Right atrium auricular region (tissue), 2 donors: Measurements from ENCODE around the gene CDC42BPG. TPM values are rescaled to one million over a fixed set of nuclear protein-coding genes. Genes with fewer than 3 reads are reported as not detected.

Experiments used
- DNase-seq: peaks from one replicate; pipeline ENCODE4 v3.0.0-alpha.2; 2019; ENCODE audit warnings: low spot score
- H3K27ac ChIP-seq, 2 donors: fragments of 200-600 bp; sonication (generic); 1 replicate in 1 of 2; 2 replicates in 1 of 2; pipeline ENCODE4 v1.5.1; 2016 to 2019
- H3K27me3 ChIP-seq, 2 donors: fragments of 200-600 bp; sonication (generic); one replicate each; pipeline versions ENCODE4 v1.5.1 to v1.6.0; 2017 to 2019
- H3K36me3 ChIP-seq: fragments of 200-600 bp; sonication (generic); one replicate; pipeline ENCODE4 v1.5.1; 2016
- H3K4me1 ChIP-seq, 2 donors: fragments of 200-600 bp; sonication (generic); one replicate each; pipeline versions ENCODE4 v1.5.1 to v1.6.0; 2017 to 2019
- H3K4me3 ChIP-seq, 2 donors: fragments of 200-600 bp; sonication (generic); 1 replicate in 1 of 2; 2 replicates in 1 of 2; pipeline ENCODE4 v1.5.1; 2017 to 2019; ENCODE audit warnings: mild to moderate bottlenecking in 1 of 2, moderate library complexity in 1 of 2
- H3K9me3 ChIP-seq, 2 donors: fragments of 200-600 bp; sonication (generic); one replicate each; pipeline ENCODE4 v1.5.1; 2019
- total RNA-seq, 2 donors: library from RNA; depleted of rRNA; stranded (reverse); fragments of >200 nt; gene quantifications; one replicate each; pipeline ENCODE4 v1.1.0, GENCODE V29; 2016
- TF ChIP-seq, protein P1 (sequence below), 2 donors: fragments of 200-600 bp; sonication (generic); IDR thresholded peaks; one replicate each; pipeline ENCODE4 v1.5.1; 2019; ENCODE audit warnings: antibody characterized with exemption in 2 of 2

The CDC42BPG gene
- total RNA-seq, 2 donors from 2014 or later, result 0.33 to 1.0 TPM

DNA sequence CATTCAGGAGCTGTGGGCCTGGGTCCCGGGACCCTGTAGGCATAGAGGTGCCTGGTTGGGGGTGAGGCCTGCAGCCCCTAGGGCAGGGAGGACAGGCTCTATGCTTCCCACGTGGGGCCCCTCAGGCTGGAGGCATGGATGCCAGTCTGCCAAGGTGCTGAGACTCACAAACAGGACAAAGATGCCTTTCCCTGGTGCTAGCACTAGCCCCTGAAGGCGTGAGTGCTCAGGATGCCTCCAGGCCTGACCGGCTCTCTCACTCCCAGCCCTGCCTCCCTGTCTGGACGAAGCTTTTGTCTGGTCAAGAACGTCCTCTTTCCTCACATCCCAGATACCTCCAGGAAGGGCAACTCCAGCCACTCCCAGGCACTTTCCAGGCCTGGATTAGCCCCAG lies 2.1 kb downstream of the CDC42BPG start:
- no peaks in the 10 kb centered on the region for H3K9me3 ChIP-seq
- TF ChIP-seq, protein P1, sequence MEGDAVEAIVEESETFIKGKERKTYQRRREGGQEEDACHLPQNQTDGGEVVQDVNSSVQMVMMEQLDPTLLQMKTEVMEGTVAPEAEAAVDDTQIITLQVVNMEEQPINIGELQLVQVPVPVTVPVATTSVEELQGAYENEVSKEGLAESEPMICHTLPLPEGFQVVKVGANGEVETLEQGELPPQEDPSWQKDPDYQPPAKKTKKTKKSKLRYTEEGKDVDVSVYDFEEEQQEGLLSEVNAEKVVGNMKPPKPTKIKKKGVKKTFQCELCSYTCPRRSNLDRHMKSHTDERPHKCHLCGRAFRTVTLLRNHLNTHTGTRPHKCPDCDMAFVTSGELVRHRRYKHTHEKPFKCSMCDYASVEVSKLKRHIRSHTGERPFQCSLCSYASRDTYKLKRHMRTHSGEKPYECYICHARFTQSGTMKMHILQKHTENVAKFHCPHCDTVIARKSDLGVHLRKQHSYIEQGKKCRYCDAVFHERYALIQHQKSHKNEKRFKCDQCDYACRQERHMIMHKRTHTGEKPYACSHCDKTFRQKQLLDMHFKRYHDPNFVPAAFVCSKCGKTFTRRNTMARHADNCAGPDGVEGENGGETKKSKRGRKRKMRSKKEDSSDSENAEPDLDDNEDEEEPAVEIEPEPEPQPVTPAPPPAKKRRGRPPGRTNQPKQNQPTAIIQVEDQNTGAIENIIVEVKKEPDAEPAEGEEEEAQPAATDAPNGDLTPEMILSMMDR (IDR thresholded peaks at IDR 0.05), result no peak
- no peak overlapping the region for H3K4me3 ChIP-seq
- DNase-seq, result no peak
- H3K4me1 ChIP-seq, result peaks cover 0 to 17% of the 10 kb centered on the region in 2 donors
- no peak overlapping the region for H3K27ac ChIP-seq
- H3K36me3 ChIP-seq, result no peaks in the 10 kb centered on the region
- no peaks in the 10 kb centered on the region for H3K27me3 ChIP-seq

DNA sequence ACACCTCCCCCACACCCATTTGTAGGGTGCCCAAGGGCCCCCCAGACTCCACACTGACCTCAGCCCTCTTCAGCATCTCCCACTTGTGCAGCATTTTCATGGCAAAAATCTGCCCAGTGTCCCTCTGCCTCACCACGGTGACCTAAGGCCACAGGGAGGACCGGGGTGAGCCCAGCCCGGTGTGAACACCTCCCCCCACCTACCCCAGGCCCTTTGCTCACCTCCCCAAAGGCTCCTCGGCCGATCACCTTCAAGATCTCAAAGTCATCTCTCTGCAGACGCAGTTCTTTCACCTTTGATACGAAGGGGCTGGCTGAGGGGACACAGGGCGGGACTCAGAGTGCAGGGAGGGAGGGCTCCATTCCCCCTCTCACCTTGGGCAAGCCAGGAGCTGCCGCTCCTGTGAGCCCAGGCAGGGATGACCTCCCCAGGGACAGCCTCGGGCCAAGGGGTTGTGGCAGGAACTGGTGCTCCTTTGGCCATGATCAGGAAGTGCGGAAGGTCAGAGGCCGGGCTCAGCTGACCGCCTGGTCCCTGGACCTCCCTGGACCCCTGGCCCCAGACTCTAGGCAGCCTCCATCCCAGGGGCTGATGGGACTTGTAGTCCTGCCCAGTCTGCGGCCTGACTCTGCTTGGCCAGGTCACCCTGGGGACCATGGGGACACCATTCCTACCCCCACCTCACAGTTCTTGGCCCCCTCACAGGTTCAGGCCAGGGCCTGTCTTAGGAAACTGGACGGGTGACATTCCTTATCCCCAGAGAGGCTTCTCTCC lies 2.7 kb downstream of the CDC42BPG start:
- Histone ChIP-seq H3K4me1 (peaks cover 0 to 14% of the 10 kb centered on the region in 2 donors), H3K4me3 (no peak overlapping the region), H3K27me3 (no peaks in the 10 kb centered on the region), H3K36me3 (no peaks in the 10 kb centered on the region), H3K9me3 (no peaks in the 10 kb centered on the region), H3K27ac (no peak overlapping the region)
- DNase-seq, result no peak
- TF ChIP-seq, protein P1 (IDR thresholded peaks at IDR 0.05), result no peak

DNA sequence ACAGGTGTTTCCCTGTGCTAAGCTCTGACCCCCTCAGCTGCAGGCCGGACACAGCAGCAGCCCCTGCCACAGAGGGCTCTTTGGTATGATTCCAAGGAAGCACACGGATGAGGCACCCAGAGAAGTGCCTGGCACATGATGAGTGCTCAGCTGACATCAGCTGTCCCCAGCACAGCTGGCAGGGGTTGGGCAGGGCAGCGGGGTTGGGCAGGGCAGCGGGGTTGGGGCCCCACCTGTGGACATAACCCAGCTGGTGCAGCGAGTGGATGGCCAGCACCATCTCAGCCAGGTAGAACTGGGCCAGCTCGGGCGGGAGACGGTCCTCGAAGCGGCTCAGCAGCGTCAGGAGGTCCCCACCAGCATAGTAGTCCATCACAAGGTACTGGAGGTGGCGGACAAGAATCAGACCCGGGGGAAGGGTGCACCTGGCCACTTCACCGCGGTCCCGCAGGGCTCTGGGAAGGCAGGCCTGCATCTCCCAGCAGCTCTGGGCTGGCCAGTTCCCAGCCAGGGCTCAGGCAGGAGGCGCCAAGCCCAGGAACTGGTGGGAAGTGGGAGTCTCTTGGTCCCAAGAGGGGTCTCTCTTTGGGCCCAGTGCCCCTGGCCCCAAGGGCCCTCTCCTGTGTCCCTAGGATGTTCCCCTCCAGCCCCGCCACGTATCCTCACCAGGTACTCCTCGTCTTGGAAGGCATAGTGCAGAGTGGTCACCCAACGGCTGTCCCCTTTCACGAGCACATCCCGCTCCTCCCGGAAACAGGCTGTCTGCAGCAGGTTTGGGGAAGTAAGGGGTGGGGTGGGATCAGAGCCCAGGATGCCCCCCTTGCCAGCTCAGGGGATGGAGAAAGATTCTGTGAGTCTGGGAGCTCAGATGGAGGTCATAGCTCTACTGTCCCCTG lies 4.3 kb downstream of the CDC42BPG start:
- DNase-seq, result no peak
- TF ChIP-seq, protein P1 (IDR thresholded peaks at IDR 0.05), result no peak

DNA sequence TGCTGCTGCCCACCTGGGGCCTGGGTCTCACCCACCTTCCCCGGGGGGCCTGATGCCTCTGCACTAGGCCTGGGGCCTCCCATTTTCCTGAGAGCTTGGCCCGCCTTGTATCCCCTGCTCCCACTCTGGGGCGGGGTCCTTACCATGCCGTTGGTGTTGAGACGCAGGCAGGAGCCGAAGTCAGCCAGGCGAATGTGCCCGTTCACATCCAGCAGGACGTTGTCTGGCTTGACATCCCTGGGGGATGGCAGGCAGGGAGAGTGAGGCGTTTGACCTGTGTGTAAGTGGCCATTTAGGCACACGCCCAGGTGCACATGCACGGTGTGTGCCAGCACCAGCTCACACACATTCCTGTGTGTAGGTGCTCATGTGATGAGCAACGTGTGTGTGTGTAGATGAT lies 5.1 kb downstream of the CDC42BPG start:
- Histone ChIP-seq H3K27ac (no peak overlapping the region), H3K36me3 (no peaks in the 10 kb centered on the region), H3K4me3 (no peak overlapping the region), H3K4me1 (peaks cover 0 to 5% of the 10 kb centered on the region in 2 donors), H3K9me3 (no peaks in the 10 kb centered on the region), H3K27me3 (no peaks in the 10 kb centered on the region)
- no peak for DNase-seq
- TF ChIP-seq, protein P1 (IDR thresholded peaks at IDR 0.05), result no peak

More for the DNA sequence above, 4.3 kb downstream of the CDC42BPG start:
- H3K4me3 ChIP-seq, result no peak overlapping the region
- H3K9me3 ChIP-seq, result no peaks in the 10 kb centered on the region
- peaks cover 0 to 13% of the 10 kb centered on the region in 2 donors for H3K4me1 ChIP-seq
- no peak overlapping the region for H3K27ac ChIP-seq
- no peaks in the 10 kb centered on the region for H3K36me3 ChIP-seq
- no peaks in the 10 kb centered on the region for H3K27me3 ChIP-seq

DNA sequence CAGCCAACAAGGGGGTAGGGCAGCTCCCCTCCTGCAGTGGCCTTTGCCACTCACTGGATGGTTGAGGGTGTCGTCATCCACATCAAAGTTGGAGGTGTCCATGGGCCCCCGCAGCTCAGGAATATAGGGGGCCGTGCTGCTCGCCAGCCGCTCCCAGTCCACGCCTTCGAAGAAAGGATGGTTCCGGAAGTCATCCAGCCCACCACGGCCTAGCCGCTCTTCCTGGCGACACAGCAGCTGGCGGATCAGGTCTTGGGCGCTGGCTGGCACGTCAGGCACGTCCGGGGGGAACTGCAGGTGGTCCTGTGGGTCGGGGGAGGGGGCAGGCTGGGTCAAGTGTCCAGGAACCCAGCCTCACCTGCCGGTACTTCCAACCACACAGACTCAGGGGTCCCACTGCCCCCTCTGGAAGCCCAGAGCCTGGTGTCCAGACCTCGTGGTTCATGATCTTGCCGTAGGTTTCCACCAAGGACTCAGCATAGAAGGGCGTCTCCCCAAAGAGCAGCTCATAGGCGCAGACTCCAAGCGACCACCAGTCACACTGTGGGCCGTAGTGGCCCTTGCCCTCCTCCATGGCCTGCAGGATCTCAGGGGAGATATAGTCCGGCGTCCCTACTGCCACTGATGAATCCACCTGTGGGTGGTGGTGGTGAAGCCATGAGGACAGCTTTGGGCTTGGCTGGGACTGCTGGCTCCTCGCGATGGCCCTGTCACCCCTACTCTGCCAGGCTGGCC lies 5.7 kb downstream of the CDC42BPG start:
- TF ChIP-seq, protein P1 (IDR thresholded peaks at IDR 0.05), result no peak
- H3K4me1 ChIP-seq, result no peaks in the 10 kb centered on the region
- no peak for DNase-seq
- H3K27ac ChIP-seq, result no peak overlapping the region
- no peaks in the 10 kb centered on the region for H3K36me3 ChIP-seq
- no peak overlapping the region for H3K4me3 ChIP-seq
- H3K27me3 ChIP-seq, result no peaks in the 10 kb centered on the region
- H3K9me3 ChIP-seq, result no peaks in the 10 kb centered on the region
